HG03060 (cell line): ENCODE measurements around the gene TMPRSS4.

Source experiments
- ATAC-seq: cut with Tn5 transposase; IDR thresholded peaks from one replicate; pipeline ENCODE4 v1.9.1; 2021; ENCODE audit warnings: low read depth, moderate number of reproducible peaks; ENCODE audit not compliant: unreplicated experiment

The TMPRSS4 gene

GRCh38 chr11:118170231-118170630, 93.4 kb downstream of the TMPRSS4 start:
- no peak for ATAC-seq

- ATAC-seq: no peak
Measured at GRCh38 chr11:118170882-118171268, 94.0 kb downstream of the TMPRSS4 start.
